ENCODE results near the gene RPTOR.

The RPTOR gene

DNA sequence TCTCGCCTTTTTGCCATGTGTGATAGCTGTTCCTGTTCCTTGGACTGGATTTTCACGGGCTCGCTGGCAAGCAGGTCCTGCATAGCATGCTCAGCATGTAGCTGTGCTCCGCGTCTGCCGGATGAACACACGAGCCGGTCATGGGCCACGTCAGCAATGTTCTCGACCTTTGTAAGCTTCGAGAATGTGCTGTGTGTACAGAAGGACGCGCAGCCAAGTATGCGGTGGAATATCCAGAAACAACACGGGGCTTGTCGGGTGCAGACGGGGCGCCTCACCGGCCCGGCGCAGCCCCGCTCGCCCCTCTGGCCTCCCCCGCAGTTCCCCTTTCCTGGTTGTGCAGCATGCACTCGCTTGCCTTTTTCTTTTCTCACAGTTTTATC, 42.2 kb downstream of the RPTOR start:
- no peak for DNase-seq (ENCODE audit: low read depth in 2 of 2)

- DNase-seq (ENCODE audit: low read depth in 2 of 2) = no peak
Measured at GRCh38 chr17:80588702-80589383, 44.2 kb downstream of the RPTOR start.

- no peak for DNase-seq (ENCODE audit: low read depth in 2 of 2)
Measured at GRCh38 chr17:80591788-80592187, 47.1 kb downstream of the RPTOR start.

DNA sequence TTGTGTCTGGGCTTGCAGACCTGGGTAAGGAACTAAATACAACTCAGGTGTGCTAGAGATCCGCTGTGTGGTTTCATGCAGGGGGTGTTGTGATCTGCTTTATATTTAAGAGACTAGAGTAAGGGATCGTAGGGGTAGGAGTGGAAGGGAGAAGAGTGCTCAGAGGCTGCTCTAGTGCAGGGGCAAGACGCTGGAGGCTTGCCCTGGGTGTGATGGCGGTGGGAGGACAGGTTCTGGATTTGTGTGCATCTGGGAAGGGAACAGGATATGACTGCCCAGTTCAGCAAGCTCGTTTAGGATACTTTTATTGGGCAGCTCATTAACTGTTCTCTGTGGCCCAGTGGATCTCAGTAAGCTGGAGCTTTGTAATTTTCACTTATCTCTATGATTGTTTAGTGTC, 47.6 kb downstream of the RPTOR start:
- no peak for DNase-seq (ENCODE audit: low read depth in 2 of 2)

GRCh38 chr17:80593181-80593580, 48.5 kb downstream of the RPTOR start:
- no peak for DNase-seq (ENCODE audit: low read depth in 2 of 2)

DNA sequence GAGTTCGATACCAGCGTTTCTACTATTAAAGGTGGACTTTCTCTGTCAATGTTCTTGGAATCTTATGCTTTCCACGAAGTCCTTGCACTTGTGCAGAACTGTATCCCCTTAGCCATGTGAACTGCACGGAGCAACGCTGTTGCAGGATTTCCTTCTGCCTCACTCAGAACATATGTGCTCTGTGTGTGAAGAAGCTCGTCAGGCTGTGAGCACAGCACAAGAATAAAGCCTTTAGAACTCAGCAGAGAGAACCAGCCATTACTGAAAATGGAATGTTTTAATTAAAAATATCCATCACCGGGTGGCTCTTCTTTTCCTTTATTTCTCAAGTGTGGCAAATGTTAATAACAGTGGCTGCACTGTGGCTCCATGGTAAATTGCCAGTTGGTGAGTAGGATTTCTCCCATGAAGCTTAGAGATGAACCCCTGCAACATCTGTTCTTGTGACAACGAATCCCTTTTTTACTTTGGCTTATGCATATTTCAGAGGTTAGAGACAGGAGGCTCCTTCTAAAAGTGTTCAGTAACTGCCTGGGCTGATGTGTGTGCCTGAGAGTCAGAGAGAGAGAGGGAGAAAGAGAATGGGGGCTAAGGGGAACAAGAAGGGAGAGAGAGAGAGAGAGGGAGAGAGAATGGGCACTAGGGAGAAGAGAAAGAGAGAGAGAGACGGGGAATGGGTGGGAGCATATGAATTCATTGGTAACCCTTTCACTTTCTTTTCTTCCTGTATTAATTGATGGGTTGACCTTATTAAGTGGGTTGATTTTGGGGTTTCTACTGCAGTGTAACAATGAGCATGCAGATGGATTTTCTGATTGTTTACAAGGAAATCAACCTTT, 50.0 kb downstream of the RPTOR start:
- DNase-seq (ENCODE audit: low read depth in 2 of 2) = no peak

GRCh38 chr17:80596760-80597608, 52.3 kb downstream of the RPTOR start:
- DNase-seq (ENCODE audit: low read depth in 2 of 2) = peak in 1 of 2 experiments; percentile 33

DNA sequence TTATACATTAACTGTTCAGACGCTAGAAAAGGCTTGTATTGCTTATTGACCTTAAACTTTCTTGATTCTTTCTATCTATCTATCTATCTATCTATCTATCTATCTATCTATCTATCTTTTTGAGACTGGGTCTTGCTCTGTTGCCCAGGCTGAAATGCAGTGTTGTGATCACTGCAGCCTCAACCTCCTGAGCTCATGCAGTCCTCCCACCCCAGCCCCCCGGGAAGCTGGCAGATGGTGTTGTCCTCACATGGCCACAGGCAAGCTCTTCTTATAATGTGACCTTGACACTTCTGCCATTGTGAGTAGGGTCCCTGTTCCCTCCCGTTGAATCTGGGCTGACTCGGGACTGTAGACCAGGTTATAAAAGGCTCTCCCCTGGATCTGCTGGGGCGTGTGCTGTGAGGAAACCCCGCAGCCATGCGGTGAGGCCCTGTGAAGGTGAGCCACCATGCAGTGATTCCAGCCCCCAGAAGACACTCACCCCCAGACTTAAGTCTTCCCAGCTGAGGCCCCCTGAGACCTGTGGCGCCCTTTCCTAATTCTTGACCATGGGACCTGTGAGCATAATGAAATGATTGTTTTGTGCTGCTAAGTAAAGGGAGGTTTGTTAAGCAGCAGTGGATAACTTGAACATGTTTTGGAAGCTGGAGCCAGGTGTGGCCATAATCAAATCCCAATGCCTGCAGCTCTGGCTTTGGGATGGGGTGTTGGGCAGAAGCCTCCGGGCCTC, 54.3 kb downstream of the RPTOR start:
- no peak for DNase-seq (ENCODE audit: low read depth in 2 of 2)

- no peak for DNase-seq (ENCODE audit: low read depth in 2 of 2)
Measured at GRCh38 chr17:80599546-80600305, 55.1 kb downstream of the RPTOR start.

- no peak for DNase-seq (ENCODE audit: low read depth in 2 of 2)
Measured at GRCh38 chr17:80601146-80601545, 56.5 kb downstream of the RPTOR start.

DNA sequence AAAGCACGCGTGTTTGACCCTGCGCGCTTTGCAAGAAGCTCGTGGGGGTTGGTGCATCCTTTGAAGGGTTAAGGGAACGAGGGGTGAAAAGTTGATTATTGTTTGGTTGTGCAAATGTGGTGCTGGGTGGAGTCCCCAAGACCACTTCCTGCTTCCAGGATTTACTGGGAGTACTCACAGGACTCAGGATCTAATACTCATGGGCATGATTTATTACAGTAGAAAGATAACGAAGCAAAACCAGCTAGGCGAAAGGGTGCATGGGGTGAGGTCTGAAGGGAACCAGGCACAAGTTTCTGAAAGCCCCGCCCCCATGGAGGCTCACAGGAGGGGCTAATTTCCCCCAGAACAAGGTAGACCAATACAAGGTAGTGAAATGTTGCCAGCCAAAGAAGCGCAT, 58.8 kb downstream of the RPTOR start:
- no peak for DNase-seq (ENCODE audit: low read depth in 2 of 2)

GRCh38 chr17:80604009-80604669, 59.5 kb downstream of the RPTOR start:
- no peak for DNase-seq (ENCODE audit: low read depth in 2 of 2)

DNA sequence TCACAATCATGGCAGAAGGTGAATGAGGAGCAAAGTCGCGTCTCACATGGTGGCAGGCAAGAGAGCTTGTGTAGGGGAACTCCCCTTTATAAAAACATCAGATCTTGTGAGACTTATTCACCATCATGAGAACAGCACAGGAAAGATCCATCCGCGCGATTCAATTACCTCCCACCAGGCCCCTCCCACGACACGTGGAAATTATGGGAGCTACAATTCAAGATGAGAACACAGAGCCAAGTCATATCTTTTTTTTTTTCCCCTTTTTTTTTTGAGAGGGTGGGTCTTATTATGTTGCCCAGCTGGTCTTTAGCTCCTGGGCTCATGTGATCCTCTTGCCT, 60.0 kb downstream of the RPTOR start:
- DNase-seq (ENCODE audit: low read depth in 2 of 2) = no peak

- peak; percentile 50 to 68 for DNase-seq (ENCODE audit: low read depth in 2 of 2)
Measured at GRCh38 chr17:80605326-80606066, 60.9 kb downstream of the RPTOR start.

DNA sequence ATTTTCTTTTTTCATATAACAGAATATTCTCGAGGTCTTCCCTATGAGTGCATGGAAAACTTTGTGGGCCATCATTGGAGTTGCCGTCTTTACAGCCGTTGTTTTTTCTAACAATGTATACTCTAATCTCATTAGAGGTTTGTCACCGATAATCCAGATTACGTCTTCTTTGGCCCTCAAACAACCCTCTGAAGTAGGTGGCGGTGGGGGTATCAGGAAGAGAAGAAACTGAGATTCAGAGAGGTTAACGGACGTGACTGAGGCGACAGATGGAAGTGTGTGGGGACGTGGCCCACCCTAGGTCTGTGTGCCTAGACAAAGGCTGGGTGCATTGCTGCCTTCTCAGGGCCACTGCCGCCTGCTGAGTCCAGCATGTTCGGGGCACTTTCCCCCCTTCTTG, 63.7 kb downstream of the RPTOR start:
- no peak for DNase-seq (ENCODE audit: low read depth in 2 of 2)

GRCh38 chr17:80609757-80610156, 65.1 kb downstream of the RPTOR start:
- no peak for DNase-seq (ENCODE audit: low read depth in 2 of 2)

GRCh38 chr17:80611816-80612215, 67.2 kb downstream of the RPTOR start:
- no peak for DNase-seq (ENCODE audit: low read depth in 2 of 2)

- no peak for DNase-seq (ENCODE audit: low read depth in 2 of 2)
Measured at GRCh38 chr17:80612997-80613731, 68.5 kb downstream of the RPTOR start.

DNA sequence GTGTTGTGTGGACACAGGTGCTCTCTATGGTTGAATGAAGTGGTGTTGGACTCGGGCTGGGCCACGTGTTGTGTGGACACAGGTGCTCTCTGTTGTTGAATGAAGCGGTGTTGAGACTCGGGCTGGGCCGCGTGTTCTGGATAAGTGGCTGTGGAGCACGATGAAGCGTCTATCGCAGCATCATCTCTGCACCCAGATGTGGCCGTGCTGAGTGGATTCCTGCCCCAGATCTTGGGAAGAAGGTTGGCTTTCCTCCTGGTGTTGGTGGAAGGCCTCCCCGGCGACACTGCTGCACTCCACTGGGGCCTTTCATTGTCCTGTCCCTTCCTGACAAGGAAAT, 69.1 kb downstream of the RPTOR start:
- no peak for DNase-seq (ENCODE audit: low read depth in 2 of 2)

Measured in stimulated activated CD4-positive, alpha-beta T cell treated with anti-CD3 and anti-CD28 coated beads, Interleukin-12 subunit alpha, Interleukin-12 subunit beta, amount 100 ng/mL, for 24 hours (primary cell).